Measurements from ENCODE around the gene NOP14.

The NOP14 gene

GRCh38 chr4:2963175-2963965 is at the start of gene NOP14, which contains the start of gene GRK4:
Gene NOP14, minus strand, starts transcription at chr4:2963406. Its CDS starts 87 bp downstream, at chr4:2963319.
Gene GRK4, plus strand, starts transcription at chr4:2963571. Its CDS starts 500 bp downstream, at chr4:2964071.
- no peak for TF ChIP-seq CTCF (IDR thresholded peaks at IDR 0.05; ENCODE audit: borderline replicate concordance, control extremely low read depth, extremely low read depth, insufficient read depth, missing control alignments)
- DNase-seq (ENCODE audit: low spot score) = peak; percentile 99
- in situ Hi-C loops (cut with MboI; ENCODE audit: low sequenced_read_pairs, unreplicated experiment) = no loop called here

- in situ Hi-C loops (cut with MboI; ENCODE audit: low sequenced_read_pairs, unreplicated experiment) = no loop called here
- DNase-seq (ENCODE audit: low spot score) = no peak
- no peak for TF ChIP-seq CTCF (IDR thresholded peaks at IDR 0.05; ENCODE audit: borderline replicate concordance, control extremely low read depth, extremely low read depth, insufficient read depth, missing control alignments)
Measured at GRCh38 chr4:3011456-3012220, 48.4 kb upstream of the NOP14 start.

- no peak for TF ChIP-seq CTCF (IDR thresholded peaks at IDR 0.05; ENCODE audit: borderline replicate concordance, control extremely low read depth, extremely low read depth, insufficient read depth, missing control alignments)
- DNase-seq (ENCODE audit: low spot score) = no peak
- in situ Hi-C loops (cut with MboI; ENCODE audit: low sequenced_read_pairs, unreplicated experiment) = no loop called here
Measured at GRCh38 chr4:3010998-3011397, 47.8 kb upstream of the NOP14 start.

GRCh38 chr4:3010577-3010976 is 47.4 kb upstream of the NOP14 start:
- no peak for TF ChIP-seq CTCF (IDR thresholded peaks at IDR 0.05; ENCODE audit: borderline replicate concordance, control extremely low read depth, extremely low read depth, insufficient read depth, missing control alignments)
- no peak for DNase-seq (ENCODE audit: low spot score)
- in situ Hi-C loops (cut with MboI; ENCODE audit: low sequenced_read_pairs, unreplicated experiment) = no loop called here

- peak; percentile 70 for DNase-seq (ENCODE audit: low spot score)
- TF ChIP-seq CTCF (IDR thresholded peaks at IDR 0.05; ENCODE audit: borderline replicate concordance, control extremely low read depth, extremely low read depth, insufficient read depth, missing control alignments) = peak; percentile 28
Measured at GRCh38 chr4:3009422-3009821, 46.2 kb upstream of the NOP14 start.

GRCh38 chr4:3007724-3008123 is 44.5 kb upstream of the NOP14 start:
- DNase-seq (ENCODE audit: low spot score) = no peak
- in situ Hi-C loops (cut with MboI; ENCODE audit: low sequenced_read_pairs, unreplicated experiment) = no loop called here
- TF ChIP-seq CTCF (IDR thresholded peaks at IDR 0.05; ENCODE audit: borderline replicate concordance, control extremely low read depth, extremely low read depth, insufficient read depth, missing control alignments) = no peak

More at GRCh38 chr4:3009422-3009821, 46.2 kb upstream of the NOP14 start:
- in situ Hi-C loops (cut with MboI; ENCODE audit: low sequenced_read_pairs, unreplicated experiment) = no loop called here
